Trophoblast cell (in vitro differentiated cells and primary cell): ENCODE data around the gene OR10H3.

Experiments
- DNase-seq, 2 donors: peaks; one replicate each; pipeline ENCODE4 v3.0.0-alpha.2; 2016
- H2AFZ ChIP-seq: 2 replicates; pipeline ENCODE4 v1.6.1; 2013; ENCODE audit warnings: low read length, moderate library complexity, mild to moderate bottlenecking; ENCODE audit not compliant: insufficient read depth, poor library complexity
- H2AK5ac ChIP-seq: 2 replicates; pipeline ENCODE4 v1.6.1; 2013; ENCODE audit warnings: mild to moderate bottlenecking, low read length
- H2BK120ac ChIP-seq: 2 replicates; pipeline ENCODE4 v1.6.1; 2013; ENCODE audit warnings: low read length, mild to moderate bottlenecking, moderate library complexity; ENCODE audit not compliant: insufficient read depth, poor library complexity
- H2BK12ac ChIP-seq: 2 replicates; pipeline ENCODE4 v1.6.1; 2013; ENCODE audit warnings: mild to moderate bottlenecking, low read length, moderate library complexity
- H2BK5ac ChIP-seq: 2 replicates; pipeline ENCODE4 v1.6.1; 2013; ENCODE audit warnings: low read length, low read depth, moderate library complexity, mild to moderate bottlenecking; ENCODE audit not compliant: poor library complexity
- H3K14ac ChIP-seq: 2 replicates; pipeline ENCODE4 v1.6.1; 2013; ENCODE audit warnings: mild to moderate bottlenecking, low read length
- H3K18ac ChIP-seq: 2 replicates; pipeline ENCODE4 v1.6.1; 2013; ENCODE audit warnings: mild to moderate bottlenecking, low read length
- H3K23ac ChIP-seq: 2 replicates; pipeline ENCODE4 v1.6.1; 2013; ENCODE audit warnings: low read length
- H3K27ac ChIP-seq: 2 replicates; pipeline ENCODE4 v1.5.1; 2013; ENCODE audit warnings: low read depth, mild to moderate bottlenecking, inconsistent platforms, low read length, moderate library complexity
- H3K27me3 ChIP-seq: 2 replicates; pipeline ENCODE4 v1.6.1; 2013; ENCODE audit warnings: inconsistent platforms, mild to moderate bottlenecking, low read length, moderate library complexity; ENCODE audit not compliant: insufficient read depth
- H3K36me3 ChIP-seq, 2 experiments: 1 replicate in 1 of 2; 2 replicates in 1 of 2; pipeline ENCODE4 v1.6.1; 2013; ENCODE audit warnings: low read length in 2 of 2, mild to moderate bottlenecking in 2 of 2, moderate library complexity in 1 of 2; ENCODE audit not compliant: insufficient read depth in 2 of 2, control insufficient read depth in 1 of 2
- H3K4ac ChIP-seq: 2 replicates; pipeline ENCODE4 v1.6.1; 2013; ENCODE audit warnings: low read depth, mild to moderate bottlenecking, low read length, moderate library complexity
- H3K4me1 ChIP-seq, 2 experiments: 1 replicate in 1 of 2; 2 replicates in 1 of 2; pipeline ENCODE4 v1.6.1; 2013; ENCODE audit warnings: low read length in 2 of 2, mild to moderate bottlenecking in 2 of 2, moderate library complexity in 1 of 2; ENCODE audit not compliant: insufficient read depth in 2 of 2, control insufficient read depth in 1 of 2
- H3K4me2 ChIP-seq: 2 replicates; pipeline ENCODE4 v1.6.1; 2013; ENCODE audit warnings: inconsistent platforms, mild to moderate bottlenecking, low read length, moderate library complexity
- H3K4me3 ChIP-seq: 2 replicates; pipeline ENCODE4 v1.5.1; 2013; ENCODE audit warnings: mild to moderate bottlenecking, low read depth, low read length, inconsistent platforms
- H3K79me1 ChIP-seq: one replicate; pipeline ENCODE4 v1.6.1; 2013; ENCODE audit warnings: low read length
- H3K79me2 ChIP-seq: 2 replicates; pipeline ENCODE4 v1.6.1; 2013; ENCODE audit warnings: low read length, mild to moderate bottlenecking; ENCODE audit not compliant: control insufficient read depth, insufficient read depth, poor library complexity
- H3K9ac ChIP-seq: 2 replicates; pipeline ENCODE4 v1.6.1; 2013; ENCODE audit warnings: mild to moderate bottlenecking, low read length
- H3K9me3 ChIP-seq: 2 replicates; pipeline ENCODE4 v1.6.1; 2013; ENCODE audit warnings: low read depth, mild to moderate bottlenecking, control low read depth, inconsistent platforms, low read length; ENCODE audit not compliant: insufficient read depth
- H4K12ac ChIP-seq: 2 replicates; pipeline ENCODE4 v1.6.1; 2013; ENCODE audit warnings: low read depth, mild to moderate bottlenecking, low read length, moderate library complexity
- H4K8ac ChIP-seq: 2 replicates; pipeline ENCODE4 v1.6.1; 2013; ENCODE audit warnings: low read depth, mild to moderate bottlenecking, low read length, moderate library complexity
- H4K91ac ChIP-seq: one replicate; pipeline ENCODE4 v1.6.1; 2013; ENCODE audit warnings: low read depth, mild to moderate bottlenecking, low read length, moderate library complexity
- WGBS: extraction: QIAGEN DNeasy Blood & Tissue Kit; methylation state at CpG from one replicate; pipeline ENCODE4 v1.1.7; 2013; ENCODE audit warnings: missing lambda C conversion rate; ENCODE audit not compliant: insufficient read length, insufficient coverage; ENCODE audit errors: extremely low coverage; 5-methylcytosine and 5-hydroxymethylcytosine counted together

The OR10H3 gene

DNA sequence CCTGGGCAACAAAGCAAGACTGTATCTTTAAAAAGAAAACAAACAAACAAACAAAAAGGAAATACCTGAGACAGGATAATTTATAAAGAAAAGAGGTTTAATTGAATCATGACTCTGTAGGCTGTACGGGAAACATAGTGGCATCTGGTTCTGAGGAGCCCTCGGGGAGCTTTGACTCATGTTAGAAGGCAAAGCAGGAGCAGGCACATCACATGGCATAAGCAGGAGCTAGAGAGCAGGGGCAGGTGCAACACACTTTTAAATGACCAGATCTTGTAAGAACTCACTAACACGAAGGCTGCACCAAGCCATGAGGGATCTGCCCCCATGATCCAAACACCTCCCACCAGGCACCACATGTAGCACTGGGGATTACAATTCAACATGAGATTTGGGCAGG lies 23.1 kb upstream of the OR10H3 start:
- Histone ChIP-seq H4K12ac (no peak overlapping the region), H3K27me3 (no peaks in the 10 kb centered on the region), H3K4ac (no peak overlapping the region), H4K91ac (no peak overlapping the region), H3K9ac (no peak overlapping the region), H3K18ac (no peak overlapping the region), H3K14ac (no peak overlapping the region), H3K36me3 (no peaks in the 10 kb centered on the region), H2AFZ (no peak overlapping the region), H3K79me1 (no peaks in the 10 kb centered on the region), H2BK120ac (no peak overlapping the region), H3K23ac (no peak overlapping the region), H3K27ac (no peak overlapping the region), H2BK12ac (no peak overlapping the region), H3K9me3 (peaks cover 24% of the 10 kb centered on the region), H4K8ac (no peak overlapping the region), H3K79me2 (no peaks in the 10 kb centered on the region), H2BK5ac (no peak overlapping the region), H3K4me3 (no peak overlapping the region), H3K4me1 (no peaks in the 10 kb centered on the region), H2AK5ac (no peak overlapping the region), H3K4me2 (no peak overlapping the region)
- no peak for DNase-seq
- WGBS: no CpG with 5 or more reads among the region's 3 CpGs

DNA sequence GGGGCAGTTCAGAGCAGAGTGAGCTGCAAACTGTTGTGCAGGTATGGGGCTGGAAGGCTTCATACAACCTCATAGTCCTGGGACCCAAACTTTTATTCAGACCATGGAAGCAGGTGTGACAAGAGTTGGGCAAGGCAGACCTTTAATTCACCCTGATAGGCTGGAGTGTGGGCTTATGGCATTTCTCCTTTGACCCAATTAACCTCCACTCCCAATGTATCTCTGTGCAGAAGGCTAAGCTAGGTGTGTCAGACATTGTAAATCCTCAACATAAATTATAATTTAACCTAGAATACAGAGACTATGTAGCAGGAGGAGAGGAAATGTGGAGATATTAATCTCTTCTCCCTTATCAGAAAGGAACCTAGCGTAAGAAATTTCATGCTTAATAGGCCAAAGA lies 22.1 kb upstream of the OR10H3 start:
- H4K91ac ChIP-seq: no peak overlapping the region
- H3K4me3 ChIP-seq: no peak overlapping the region
- no peak for DNase-seq
- no peak overlapping the region for H3K14ac ChIP-seq
- H2AFZ ChIP-seq: no peak overlapping the region
- no peak overlapping the region for H2AK5ac ChIP-seq
- H3K9me3 ChIP-seq: peaks cover 26% of the 10 kb centered on the region
- no CpG with 5 or more reads among the region's 1 CpG for WGBS
- no peaks in the 10 kb centered on the region for H3K27me3 ChIP-seq
- H3K4me1 ChIP-seq: no peaks in the 10 kb centered on the region
- H3K4me2 ChIP-seq: no peak overlapping the region
- no peaks in the 10 kb centered on the region for H3K79me1 ChIP-seq
- H3K27ac ChIP-seq: no peak overlapping the region
- H3K4ac ChIP-seq: no peak overlapping the region
- no peak overlapping the region for H3K18ac ChIP-seq
- H2BK120ac ChIP-seq: no peak overlapping the region
- no peak overlapping the region for H3K9ac ChIP-seq
- H4K12ac ChIP-seq: no peak overlapping the region
- H3K36me3 ChIP-seq: no peaks in the 10 kb centered on the region
- H2BK5ac ChIP-seq: no peak overlapping the region
- no peaks in the 10 kb centered on the region for H3K79me2 ChIP-seq
- H4K8ac ChIP-seq: no peak overlapping the region
- H3K23ac ChIP-seq: no peak overlapping the region
- no peak overlapping the region for H2BK12ac ChIP-seq

DNA sequence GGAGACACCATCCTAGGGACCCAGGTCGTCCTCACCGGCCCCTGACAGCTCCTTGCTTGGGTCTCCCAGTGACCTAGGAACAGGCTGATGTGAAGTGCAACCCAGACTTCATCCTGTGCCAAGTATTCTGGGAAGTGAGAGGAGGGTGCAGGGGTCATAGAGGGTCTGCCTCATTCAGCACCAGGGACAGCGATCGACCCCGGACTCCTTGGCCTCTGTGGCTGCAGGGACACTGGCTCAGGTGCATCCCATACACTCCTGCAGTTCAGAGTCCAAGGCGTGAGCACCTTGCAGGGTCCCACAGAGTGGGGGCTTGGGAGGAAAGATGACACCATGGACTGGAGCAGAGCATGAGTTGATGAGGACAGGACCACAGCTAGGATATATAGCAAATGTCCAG lies 20.0 kb upstream of the OR10H3 start:
- H3K9me3 ChIP-seq: peaks cover 30% of the 10 kb centered on the region
- no peak overlapping the region for H3K27ac ChIP-seq
- WGBS: no CpG with 5 or more reads among the region's 6 CpGs
- H2AK5ac ChIP-seq: no peak overlapping the region
- no peaks in the 10 kb centered on the region for H3K79me2 ChIP-seq
- no peaks in the 10 kb centered on the region for H3K4me1 ChIP-seq
- H2BK5ac ChIP-seq: no peak overlapping the region
- H3K18ac ChIP-seq: no peak overlapping the region
- no peak overlapping the region for H4K12ac ChIP-seq
- H3K36me3 ChIP-seq: no peaks in the 10 kb centered on the region
- no peak overlapping the region for H2BK120ac ChIP-seq
- no peak overlapping the region for H4K8ac ChIP-seq
- H3K4me3 ChIP-seq: no peak overlapping the region
- no peaks in the 10 kb centered on the region for H3K27me3 ChIP-seq
- no peaks in the 10 kb centered on the region for H3K79me1 ChIP-seq
- no peak overlapping the region for H3K4me2 ChIP-seq
- H4K91ac ChIP-seq: no peak overlapping the region
- no peak overlapping the region for H3K14ac ChIP-seq
- no peak overlapping the region for H3K4ac ChIP-seq
- no peak overlapping the region for H3K23ac ChIP-seq
- no peak overlapping the region for H2AFZ ChIP-seq
- H2BK12ac ChIP-seq: no peak overlapping the region
- no peak overlapping the region for H3K9ac ChIP-seq
- DNase-seq: no peak

GRCh38 chr19:15721268-15721667 lies 16.5 kb upstream of the OR10H3 start:
- Histone ChIP-seq H3K9me3 (peaks cover 31% of the 10 kb centered on the region), H2AK5ac (no peak overlapping the region), H3K4ac (no peak overlapping the region), H4K91ac (no peak overlapping the region), H3K18ac (no peak overlapping the region), H3K4me3 (no peak overlapping the region), H3K4me1 (no peaks in the 10 kb centered on the region), H2BK5ac (no peak overlapping the region), H3K27me3 (no peaks in the 10 kb centered on the region), H3K9ac (no peak overlapping the region), H2BK120ac (no peak overlapping the region), H4K8ac (no peak overlapping the region), H3K79me1 (no peaks in the 10 kb centered on the region), H4K12ac (no peak overlapping the region), H3K4me2 (no peak overlapping the region), H3K23ac (no peak overlapping the region), H3K79me2 (no peaks in the 10 kb centered on the region), H3K36me3 (no peaks in the 10 kb centered on the region), H2AFZ (no peak overlapping the region), H2BK12ac (no peak overlapping the region), H3K27ac (no peak overlapping the region), H3K14ac (no peak overlapping the region)
- WGBS: no CpG with 5 or more reads among the region's 1 CpG
- no peak for DNase-seq
